Measurements from ENCODE around the gene TMEM132C. TPM values are rescaled to one million over a fixed set of nuclear protein-coding genes. Genes with fewer than 3 reads are reported as not detected.

Gene TMEM132C
- total RNA-seq, 1 donor from 2014 or later = 0.29 TPM

DNA sequence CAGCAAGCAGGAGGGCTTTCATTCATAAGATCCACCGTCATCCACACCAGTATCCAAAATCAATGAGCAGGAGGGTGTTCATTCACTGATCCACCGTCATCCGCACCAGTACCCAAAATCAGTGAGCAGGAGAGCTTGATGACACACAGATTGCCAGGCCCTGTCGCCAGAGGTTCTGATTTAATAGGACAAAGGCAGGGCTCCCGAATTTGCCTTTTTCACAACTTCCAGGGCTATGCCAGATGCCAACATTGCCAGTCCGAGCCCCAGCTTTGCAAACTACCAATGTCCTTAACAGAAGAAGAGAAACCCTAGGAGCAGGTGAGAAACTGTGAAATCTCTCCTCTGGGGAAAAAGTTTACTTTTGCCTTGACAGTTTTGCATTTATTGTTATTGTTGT, 441.8 kb downstream of the TMEM132C start:
- Mint-ChIP-seq H3K9me3 (ENCODE audit: low read depth) (no peaks in the 10 kb centered on the region), H3K36me3 (ENCODE audit: insufficient read depth) (no peaks in the 10 kb centered on the region), H3K4me3 (ENCODE audit: low read depth) (no peak overlapping the region), H3K27ac (no peak overlapping the region), H3K27me3 (peaks cover 2% of the 10 kb centered on the region), H3K4me1 (ENCODE audit: low read depth) (no peaks in the 10 kb centered on the region)
- DNase-seq (ENCODE audit: low spot score, unreplicated experiment) = no peak
- TF ChIP-seq, protein P1, sequence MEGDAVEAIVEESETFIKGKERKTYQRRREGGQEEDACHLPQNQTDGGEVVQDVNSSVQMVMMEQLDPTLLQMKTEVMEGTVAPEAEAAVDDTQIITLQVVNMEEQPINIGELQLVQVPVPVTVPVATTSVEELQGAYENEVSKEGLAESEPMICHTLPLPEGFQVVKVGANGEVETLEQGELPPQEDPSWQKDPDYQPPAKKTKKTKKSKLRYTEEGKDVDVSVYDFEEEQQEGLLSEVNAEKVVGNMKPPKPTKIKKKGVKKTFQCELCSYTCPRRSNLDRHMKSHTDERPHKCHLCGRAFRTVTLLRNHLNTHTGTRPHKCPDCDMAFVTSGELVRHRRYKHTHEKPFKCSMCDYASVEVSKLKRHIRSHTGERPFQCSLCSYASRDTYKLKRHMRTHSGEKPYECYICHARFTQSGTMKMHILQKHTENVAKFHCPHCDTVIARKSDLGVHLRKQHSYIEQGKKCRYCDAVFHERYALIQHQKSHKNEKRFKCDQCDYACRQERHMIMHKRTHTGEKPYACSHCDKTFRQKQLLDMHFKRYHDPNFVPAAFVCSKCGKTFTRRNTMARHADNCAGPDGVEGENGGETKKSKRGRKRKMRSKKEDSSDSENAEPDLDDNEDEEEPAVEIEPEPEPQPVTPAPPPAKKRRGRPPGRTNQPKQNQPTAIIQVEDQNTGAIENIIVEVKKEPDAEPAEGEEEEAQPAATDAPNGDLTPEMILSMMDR (IDR thresholded peaks at IDR 0.05; ENCODE audit: unreplicated experiment) = no peak

DNA sequence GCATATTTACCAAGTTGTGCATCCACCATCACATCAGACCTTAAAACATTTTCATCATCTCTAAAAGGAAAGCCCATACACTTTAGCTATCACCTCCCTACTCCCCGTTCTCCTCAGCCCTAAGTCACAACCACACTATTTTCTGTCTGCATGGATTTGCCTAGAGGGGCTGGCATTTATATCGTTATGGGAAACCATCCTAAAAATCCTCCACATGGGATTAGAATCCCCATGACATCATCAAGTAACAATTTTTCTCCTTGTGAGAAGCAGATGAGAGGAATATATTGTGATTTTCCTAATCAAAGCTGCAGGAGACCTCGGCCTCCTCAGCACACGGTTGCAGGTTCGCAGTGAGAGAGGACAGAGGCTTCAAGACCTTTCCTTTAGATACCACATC, 442.7 kb downstream of the TMEM132C start:
- no peak overlapping the region for H3K4me3 Mint-ChIP-seq (ENCODE audit: low read depth)
- TF ChIP-seq, protein P1 (IDR thresholded peaks at IDR 0.05; ENCODE audit: unreplicated experiment) = no peak
- H3K27ac Mint-ChIP-seq = no peak overlapping the region
- no peaks in the 10 kb centered on the region for H3K4me1 Mint-ChIP-seq (ENCODE audit: low read depth)
- no peaks in the 10 kb centered on the region for H3K36me3 Mint-ChIP-seq (ENCODE audit: insufficient read depth)
- H3K27me3 Mint-ChIP-seq = peaks cover 2% of the 10 kb centered on the region
- H3K9me3 Mint-ChIP-seq (ENCODE audit: low read depth) = no peaks in the 10 kb centered on the region
- no peak for DNase-seq (ENCODE audit: low spot score, unreplicated experiment)

DNA sequence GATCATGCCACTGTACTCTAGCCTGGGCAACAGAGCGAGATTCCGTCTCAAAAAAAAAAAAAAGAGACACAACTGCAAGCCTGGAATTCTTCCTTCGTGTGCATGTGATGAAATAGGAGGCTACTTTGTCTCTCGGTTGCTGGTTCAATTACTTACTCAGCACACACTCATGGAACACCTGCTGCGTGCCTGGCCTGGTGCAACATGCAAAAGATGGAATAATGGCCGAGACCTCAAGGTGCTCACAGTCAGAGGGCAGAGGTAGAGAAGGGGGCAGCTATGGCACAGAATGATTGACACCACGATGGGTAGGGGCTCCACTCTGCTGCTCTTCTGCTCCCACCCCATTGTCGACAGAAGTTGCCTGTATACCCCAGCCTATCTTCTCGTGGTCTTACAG, 444.5 kb downstream of the TMEM132C start:
- TF ChIP-seq, protein P1 (IDR thresholded peaks at IDR 0.05; ENCODE audit: unreplicated experiment) = no peak
- H3K4me3 Mint-ChIP-seq (ENCODE audit: low read depth) = no peak overlapping the region
- H3K27ac Mint-ChIP-seq = no peak overlapping the region
- H3K9me3 Mint-ChIP-seq (ENCODE audit: low read depth) = no peaks in the 10 kb centered on the region
- H3K36me3 Mint-ChIP-seq (ENCODE audit: insufficient read depth) = no peaks in the 10 kb centered on the region
- no peaks in the 10 kb centered on the region for H3K4me1 Mint-ChIP-seq (ENCODE audit: low read depth)
- no peak for DNase-seq (ENCODE audit: low spot score, unreplicated experiment)
- peaks cover 8% of the 10 kb centered on the region for H3K27me3 Mint-ChIP-seq

DNA sequence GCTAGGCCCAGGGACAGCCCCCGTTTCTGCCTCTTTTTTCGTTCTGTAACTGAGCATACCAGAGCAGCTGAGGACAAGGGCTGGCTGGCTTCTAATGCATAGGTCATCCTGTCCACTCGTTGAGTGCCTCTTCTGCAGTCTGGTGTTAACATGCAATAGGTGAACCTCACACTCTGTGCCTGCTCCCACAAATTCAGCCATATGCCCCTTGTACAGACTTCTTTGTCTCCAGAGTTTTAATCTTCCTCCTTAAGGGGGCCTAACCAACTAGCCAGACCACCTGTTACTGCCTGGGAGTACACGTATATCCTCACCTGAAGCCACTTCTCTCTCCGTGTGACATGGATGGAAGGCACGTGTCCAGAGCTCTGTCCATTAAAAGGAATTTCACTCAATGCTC, 445.7 kb downstream of the TMEM132C start:
- Mint-ChIP-seq H3K36me3 (ENCODE audit: insufficient read depth) (no peaks in the 10 kb centered on the region), H3K4me3 (ENCODE audit: low read depth) (no peak overlapping the region), H3K9me3 (ENCODE audit: low read depth) (no peaks in the 10 kb centered on the region), H3K27me3 (peaks cover 14% of the 10 kb centered on the region), H3K27ac (no peak overlapping the region), H3K4me1 (ENCODE audit: low read depth) (no peaks in the 10 kb centered on the region)
- TF ChIP-seq, protein P1 (IDR thresholded peaks at IDR 0.05; ENCODE audit: unreplicated experiment) = no peak
- DNase-seq (ENCODE audit: low spot score, unreplicated experiment) = no peak

DNA sequence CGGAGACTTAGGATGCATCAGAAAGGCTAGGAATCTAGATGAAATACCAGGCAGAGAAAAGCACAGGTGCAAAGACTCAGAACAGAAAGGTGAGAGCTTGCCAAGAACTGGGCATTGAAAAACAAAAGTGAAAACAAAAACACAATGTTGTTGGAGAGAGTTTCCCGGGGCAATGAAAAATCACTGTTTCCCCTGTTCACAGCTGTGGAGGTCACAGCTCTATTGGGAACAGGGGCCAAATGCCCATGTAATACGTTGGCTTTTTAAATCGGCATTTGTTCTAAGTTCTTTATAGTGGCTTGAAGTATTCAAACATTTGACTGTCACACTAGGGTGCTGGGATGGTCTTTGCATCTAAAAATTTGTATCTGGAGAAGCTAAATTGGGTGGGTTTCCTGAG, 448.5 kb downstream of the TMEM132C start:
- no peak for DNase-seq (ENCODE audit: low spot score, unreplicated experiment)
- H3K4me1 Mint-ChIP-seq (ENCODE audit: low read depth) = no peaks in the 10 kb centered on the region
- TF ChIP-seq, protein P1 (IDR thresholded peaks at IDR 0.05; ENCODE audit: unreplicated experiment) = no peak
- H3K27me3 Mint-ChIP-seq = peaks cover 14% of the 10 kb centered on the region
- H3K36me3 Mint-ChIP-seq (ENCODE audit: insufficient read depth) = no peaks in the 10 kb centered on the region
- H3K4me3 Mint-ChIP-seq (ENCODE audit: low read depth) = no peak overlapping the region
- H3K27ac Mint-ChIP-seq = no peak overlapping the region
- peaks cover 2% of the 10 kb centered on the region for H3K9me3 Mint-ChIP-seq (ENCODE audit: low read depth)

Measured in progenitor cell of endocrine pancreas (in vitro differentiated cells).